Caco-2 (cell line): ENCODE results near the gene C4orf50. TPM values are rescaled to one million over a fixed set of nuclear protein-coding genes. Genes with fewer than 3 reads are reported as not detected.

Source experiments
- BruUV-seq: library from RNA; stranded (reverse); fragments of 400-500 nt; replicated peaks from 2 replicates; lab custom pipeline; 2021; lab: Mats Ljungman, UMichigan
- CTCF ChIA-PET: fragments of 300-600 bp; sonication (Branson Sonifier 250); formaldehyde crosslinking; loops from one replicate; lab custom pipeline; 2022; ENCODE audit warnings: antibody characterized with exemption; lab: Charles Lee
- POLR2A ChIA-PET: fragments of 300-600 bp; sonication (Branson Sonifier 250); formaldehyde crosslinking; loops from one replicate; lab custom pipeline; 2022; ENCODE audit warnings: antibody characterized with exemption; lab: Charles Lee
- DNase-seq, 2 experiments: peaks; one replicate each; pipeline versions ENCODE4 v3.0.0 to v3.0.0-alpha.2; 2020 to 2022
- H3K27me3 ChIP-seq: replicated peaks from 2 replicates; pipeline ENCODE4 v1.6.0; 2011; ENCODE audit warnings: low read length; ENCODE audit not compliant: control insufficient read depth, insufficient read depth
- H3K36me3 ChIP-seq: 2 replicates; pipeline ENCODE4 v1.5.1; 2011; ENCODE audit warnings: low read length; ENCODE audit not compliant: control insufficient read depth, insufficient read depth
- H3K4me1 ChIP-seq: fragments of 250-450 bp; sonication (Bioruptor Pico); 2 replicates; pipeline ENCODE4 v1.5.1; 2020; ENCODE audit warnings: mild to moderate bottlenecking
- H3K4me3 ChIP-seq: 2 replicates; pipeline ENCODE4 v1.5.1; 2011; ENCODE audit warnings: low read depth, mild to moderate bottlenecking, control low read depth, low read length
- H3K9me3 ChIP-seq: fragments of 250-450 bp; sonication (Bioruptor Pico); 2 replicates; pipeline ENCODE4 v1.5.1; 2020; ENCODE audit warnings: mild to moderate bottlenecking, moderate library complexity
- H3K27ac Mint-ChIP-seq: one replicate; pipeline ENCODE4 v1.8.0; 2022; ENCODE audit warnings: mixed read lengths; ENCODE audit not compliant: unreplicated experiment
- H3K27me3 Mint-ChIP-seq: one replicate; pipeline ENCODE4 v1.8.0; 2022; ENCODE audit warnings: mixed read lengths; ENCODE audit not compliant: insufficient read depth, unreplicated experiment
- H3K36me3 Mint-ChIP-seq: one replicate; pipeline ENCODE4 v1.8.0; 2022; ENCODE audit warnings: mild to moderate bottlenecking, mixed read lengths; ENCODE audit not compliant: insufficient read depth, unreplicated experiment
- H3K4me1 Mint-ChIP-seq: one replicate; pipeline ENCODE4 v1.8.0; 2022; ENCODE audit warnings: low read depth, mixed read lengths; ENCODE audit not compliant: unreplicated experiment
- H3K4me3 Mint-ChIP-seq: one replicate; pipeline ENCODE4 v1.8.0; 2022; ENCODE audit warnings: mild to moderate bottlenecking, moderate library complexity, mixed read lengths; ENCODE audit not compliant: unreplicated experiment
- H3K9me3 Mint-ChIP-seq: one replicate; pipeline ENCODE4 v1.8.0; 2022; ENCODE audit warnings: mixed read lengths; ENCODE audit not compliant: unreplicated experiment
- CTCF ChIP-seq, 2 experiments: fragments of 200-600 bp in 1 of 2; IDR thresholded peaks; 1 replicate in 1 of 2; 2 replicates in 1 of 2; pipeline versions ENCODE4 v1.5.1 to v1.8.0; 2011 to 2022; ENCODE audit warnings: antibody characterized with exemption in 1 of 2, control low read depth in 1 of 2, inconsistent platforms in 1 of 2, low read depth in 1 of 2, low read length in 1 of 2, mild to moderate bottlenecking in 1 of 2, moderate library complexity in 1 of 2; ENCODE audit not compliant: insufficient read depth in 1 of 2, severe bottlenecking in 1 of 2, unreplicated experiment in 1 of 2
- intact Hi-C: fragments of 100-400 bp; cut with micrococcal nuclease; formaldehyde crosslinking; loops from one replicate; pipeline ENCODE4 v1.10.0; 2022; ENCODE audit not compliant: unreplicated experiment
- total RNA-seq: library from RNA; stranded (reverse); gene quantifications from 2 replicates; pipeline ENCODE4 v1.2.3, GENCODE V29; 2022

Gene C4orf50
- total RNA-seq, 1 experiment from 2014 or later = not detected

GRCh38 chr4:5988086-5988845 is 30.0 kb downstream of the C4orf50 start:
- no peaks in the 10 kb centered on the region for H3K36me3 Mint-ChIP-seq
- intact Hi-C loops = no loop called here

GRCh38 chr4:5984843-5985242 is 33.4 kb downstream of the C4orf50 start:
- Mint-ChIP-seq H3K9me3 (peaks cover 23% of the 10 kb centered on the region), H3K4me1 (no peaks in the 10 kb centered on the region), H3K36me3 (no peaks in the 10 kb centered on the region), H3K27me3 (peaks cover 12% of the 10 kb centered on the region), H3K4me3 (no peak overlapping the region), H3K27ac (no peak overlapping the region)
- TF ChIP-seq CTCF (IDR thresholded peaks at IDR 0.05; ENCODE audit: insufficient read depth in 1 of 2, low read depth in 1 of 2, low read length in 1 of 2, severe bottlenecking in 1 of 2, unreplicated experiment in 1 of 2) = no peak
- Histone ChIP-seq H3K4me1 (no peaks in the 10 kb centered on the region), H3K9me3 (peaks cover 4% of the 10 kb centered on the region; the same call in 1 of the 2 replicates), H3K27me3 (no peaks in the 10 kb centered on the region), H3K4me3 (no peak overlapping the region), H3K36me3 (no peaks in the 10 kb centered on the region)
- intact Hi-C loops = no loop called here
- no peak for DNase-seq
- CTCF ChIA-PET = no interaction called here
- POLR2A ChIA-PET = no interaction called here
- no TSS peak for BruUV-seq

More at GRCh38 chr4:5988086-5988845, 30.0 kb downstream of the C4orf50 start:
- H3K4me3 ChIP-seq = no peak overlapping the region
- no peaks in the 10 kb centered on the region for H3K4me1 ChIP-seq
- no peak overlapping the region for H3K27ac Mint-ChIP-seq
- peaks cover 16% of the 10 kb centered on the region for H3K27me3 Mint-ChIP-seq
- DNase-seq = peak in 1 of 2 experiments; percentile 16
- peaks cover 22% of the 10 kb centered on the region for H3K9me3 Mint-ChIP-seq
- ChIA-PET CTCF (no interaction called here), POLR2A (no interaction called here)
- H3K9me3 ChIP-seq = peaks cover 4% of the 10 kb centered on the region; the same call in 1 of the 2 replicates
- no TSS peak for BruUV-seq
- H3K36me3 ChIP-seq = no peaks in the 10 kb centered on the region
- H3K4me1 Mint-ChIP-seq = no peaks in the 10 kb centered on the region
- H3K27me3 ChIP-seq = no peaks in the 10 kb centered on the region
- TF ChIP-seq CTCF (IDR thresholded peaks at IDR 0.05; ENCODE audit: insufficient read depth in 1 of 2, low read depth in 1 of 2, low read length in 1 of 2, severe bottlenecking in 1 of 2, unreplicated experiment in 1 of 2) = no peak
- H3K4me3 Mint-ChIP-seq = no peak overlapping the region

GRCh38 chr4:5982156-5982973 is 35.9 kb downstream of the C4orf50 start:
- Mint-ChIP-seq H3K4me1 (no peaks in the 10 kb centered on the region), H3K4me3 (no peak overlapping the region), H3K9me3 (peaks cover 23% of the 10 kb centered on the region), H3K27me3 (peaks cover 8% of the 10 kb centered on the region), H3K27ac (no peak overlapping the region), H3K36me3 (no peaks in the 10 kb centered on the region)
- no peak for TF ChIP-seq CTCF (IDR thresholded peaks at IDR 0.05; ENCODE audit: insufficient read depth in 1 of 2, low read depth in 1 of 2, low read length in 1 of 2, severe bottlenecking in 1 of 2, unreplicated experiment in 1 of 2)
- Histone ChIP-seq H3K4me3 (no peak overlapping the region), H3K27me3 (no peaks in the 10 kb centered on the region), H3K36me3 (no peaks in the 10 kb centered on the region), H3K4me1 (no peaks in the 10 kb centered on the region), H3K9me3 (peaks cover 4% of the 10 kb centered on the region; the same call in 1 of the 2 replicates)
- BruUV-seq = no TSS peak
- ChIA-PET CTCF (interaction anchor here (0.6 kb wide), 1 partner anchor 182 kb away, joined by 3 read pairs; no protein-coding TSS in a partner anchor), POLR2A (no interaction called here)
- DNase-seq = no peak
- intact Hi-C loops = no loop called here
